ENCODE results near the gene MYD88. TPM values are rescaled to one million over a fixed set of nuclear protein-coding genes. Genes with fewer than 3 reads are reported as not detected.
A peak's percentile ranks its signal among the peaks of the same experiment; 100 is the strongest.
"Not testable (repeated sequence)": the region's sequence is repeated elsewhere in the genome, so short reads cannot be mapped to it uniquely, and the experiment has no call there.

MYD88 gene
- polyA plus RNA-seq, 3 donors, result 22.6 to 27.4 (median 25.0) TPM

DNA sequence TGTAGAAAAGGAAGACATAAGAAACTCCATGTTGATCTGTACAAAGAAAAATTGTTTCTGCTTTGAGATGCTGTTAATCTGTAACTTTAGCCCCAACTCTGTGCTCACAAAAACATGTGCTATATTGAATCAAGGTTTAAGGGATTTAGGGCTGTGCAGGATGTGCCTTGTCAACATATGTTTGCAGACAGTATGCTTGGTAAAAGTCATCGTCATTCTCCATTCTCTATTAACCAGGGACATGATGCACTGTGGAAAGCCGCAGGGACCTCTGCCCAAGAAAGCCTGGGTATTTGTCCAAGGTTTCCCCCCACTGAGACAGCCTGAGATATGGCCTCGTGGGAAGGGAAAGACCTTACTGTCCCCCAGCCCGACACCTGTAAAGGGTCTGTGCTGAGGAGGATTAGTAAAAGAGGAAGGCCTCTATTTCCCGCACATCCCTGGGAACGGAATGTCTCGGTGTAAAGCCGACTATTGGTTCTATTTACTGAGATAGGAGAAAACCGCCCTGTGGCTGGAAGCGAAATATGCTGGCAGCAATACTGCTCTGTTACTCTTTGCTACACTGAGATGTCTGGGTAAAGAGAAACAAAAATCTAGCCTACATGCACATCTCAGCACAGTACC, 3.8 kb upstream of the MYD88 start:
- DNase-seq (ENCODE audit: extremely low read depth in 1 of 11, low read depth in 9 of 11, low spot score in 4 of 11), result not testable (repeated sequence)

DNA sequence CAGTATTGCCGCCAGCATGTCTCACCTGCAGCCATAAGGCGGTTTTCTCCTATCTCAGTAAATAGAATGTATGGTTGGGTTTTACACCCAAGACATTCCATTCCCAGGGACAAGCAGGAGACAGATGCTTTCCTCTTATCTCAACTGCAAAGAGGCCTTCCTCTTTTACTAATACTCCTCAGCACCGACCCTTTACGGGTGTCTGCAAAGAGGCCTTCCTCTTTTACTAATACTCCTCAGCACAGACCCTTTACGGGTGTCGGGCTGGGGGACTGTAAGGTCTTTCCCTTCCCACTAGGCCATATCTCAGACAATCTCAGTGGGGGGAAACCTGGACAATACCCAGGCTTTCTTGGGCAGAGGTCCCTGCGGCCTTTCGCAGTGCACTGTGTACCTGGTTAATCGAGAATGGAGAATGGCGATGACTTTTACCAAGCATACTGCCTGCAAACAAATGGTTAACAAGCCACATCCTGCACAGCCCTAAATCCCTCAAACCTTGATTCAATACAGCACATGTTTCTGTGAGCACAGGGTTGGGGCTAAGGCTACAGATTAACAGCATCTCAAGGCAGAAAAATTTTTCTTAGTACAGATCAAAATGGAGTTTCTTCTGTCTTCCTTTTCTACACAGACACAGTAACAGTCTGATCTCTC, 2.7 kb upstream of the MYD88 start:
- not testable (repeated sequence) for DNase-seq (ENCODE audit: extremely low read depth in 1 of 11, low read depth in 9 of 11, low spot score in 4 of 11)

DNA sequence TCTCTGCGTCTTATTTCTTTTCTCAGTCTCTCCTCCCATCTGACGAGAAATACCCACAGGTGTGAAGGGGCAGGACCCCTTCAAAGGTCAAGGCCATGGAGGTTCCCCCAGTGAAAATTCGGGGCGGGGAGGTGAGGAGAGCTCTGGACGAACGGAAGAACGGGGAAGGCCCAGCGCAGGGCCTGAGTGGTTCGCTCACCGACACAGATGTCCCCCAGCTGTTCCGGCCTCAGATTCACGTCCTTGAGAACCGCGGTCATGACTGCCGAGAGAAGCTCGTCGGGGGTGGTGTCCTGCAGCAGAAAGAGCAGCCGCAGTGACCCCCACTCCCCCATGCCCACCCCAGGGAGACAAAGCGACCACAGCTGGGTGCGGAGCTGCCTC, 2.1 kb upstream of the MYD88 start:
- peak in 2 of 11 donors; percentile 24 to 25 for DNase-seq (ENCODE audit: extremely low read depth in 1 of 11, low read depth in 9 of 11, low spot score in 4 of 11)

DNA sequence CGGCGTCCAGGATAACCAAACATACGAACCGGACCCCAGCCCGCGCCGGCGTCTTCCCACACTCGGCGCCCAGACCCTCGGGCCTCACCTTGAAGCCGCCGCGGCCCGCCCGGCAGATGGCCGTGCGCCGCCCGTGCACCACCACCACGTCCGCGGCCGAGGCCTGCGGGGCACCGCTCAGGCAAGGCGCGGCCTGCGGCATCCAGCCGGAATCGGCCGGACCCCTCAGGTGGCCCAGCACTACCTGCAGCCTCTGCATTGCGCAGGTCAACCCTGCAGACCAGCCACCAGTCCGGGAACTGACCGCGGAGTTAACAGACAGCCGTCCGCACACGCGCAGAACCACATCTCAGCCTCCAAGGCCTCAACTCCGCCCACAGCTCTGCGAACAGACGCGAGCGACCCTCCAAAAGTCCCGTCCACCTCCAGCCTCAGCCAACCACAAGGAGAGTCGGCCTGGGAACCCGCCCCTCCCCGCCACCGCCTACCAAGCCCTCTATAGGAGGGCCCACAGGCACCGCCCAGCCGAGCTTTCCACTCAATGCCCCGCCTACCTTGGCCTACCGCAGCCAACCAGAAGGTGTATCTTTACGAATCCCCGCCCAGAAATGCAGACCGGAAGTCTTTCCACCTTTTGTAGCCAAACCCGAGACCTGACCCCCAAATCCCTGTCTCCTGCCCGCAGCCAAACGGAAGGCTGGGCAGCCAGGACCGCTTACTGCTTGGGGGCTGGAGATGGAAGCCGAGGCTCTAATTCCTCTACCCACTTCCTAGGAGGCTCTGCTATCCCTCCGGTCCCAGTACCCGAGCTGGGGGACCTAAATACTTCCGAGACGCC, 1.5 kb upstream of the MYD88 start, which contains the start of gene ACAA1:
Gene ACAA1 (minus strand): TSS at position 351 of the 838 bp plus-strand sequence. CDS start 92 bp downstream, at position 259.
- DNase-seq (ENCODE audit: extremely low read depth in 1 of 11, low read depth in 9 of 11, low spot score in 4 of 11), result peak; percentile 91 to 99 (median 98)

DNA sequence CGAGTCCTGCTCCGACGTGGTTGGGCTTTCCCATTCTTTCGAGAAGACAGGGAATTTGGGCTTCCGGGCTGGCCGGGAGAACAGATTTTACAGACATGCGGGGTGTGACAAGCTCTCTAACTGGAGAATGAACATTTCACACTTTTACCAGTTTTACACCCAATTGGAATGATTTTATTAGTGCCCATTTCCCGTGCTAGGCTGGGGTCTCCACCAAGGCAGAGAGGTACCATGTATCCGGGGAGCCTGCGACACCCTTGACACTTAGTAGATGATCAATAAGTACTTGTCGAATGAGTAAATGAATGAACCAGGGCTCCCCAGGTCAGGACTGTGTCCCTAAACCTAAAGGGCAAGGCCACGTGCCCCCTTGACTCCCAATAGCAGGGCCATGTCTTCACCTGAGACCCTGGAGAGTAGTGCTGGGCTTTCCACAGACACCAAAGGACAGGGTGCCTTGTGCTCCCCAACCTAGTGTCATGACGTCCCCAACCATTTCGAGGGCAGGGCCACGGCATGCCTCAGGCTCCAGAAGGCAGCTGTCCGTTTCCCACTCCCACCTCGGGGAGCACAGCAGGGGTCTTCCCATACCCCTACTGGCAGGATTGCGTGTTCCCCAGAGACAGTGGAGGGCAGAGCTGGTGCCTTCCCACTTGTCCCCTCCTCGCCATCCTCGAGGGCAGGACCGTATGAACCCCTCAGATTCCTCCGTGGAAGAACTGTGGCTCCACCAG, 679 bp upstream of the MYD88 start:
- no peak for DNase-seq (ENCODE audit: extremely low read depth in 1 of 11, low read depth in 9 of 11, low spot score in 4 of 11)

DNA sequence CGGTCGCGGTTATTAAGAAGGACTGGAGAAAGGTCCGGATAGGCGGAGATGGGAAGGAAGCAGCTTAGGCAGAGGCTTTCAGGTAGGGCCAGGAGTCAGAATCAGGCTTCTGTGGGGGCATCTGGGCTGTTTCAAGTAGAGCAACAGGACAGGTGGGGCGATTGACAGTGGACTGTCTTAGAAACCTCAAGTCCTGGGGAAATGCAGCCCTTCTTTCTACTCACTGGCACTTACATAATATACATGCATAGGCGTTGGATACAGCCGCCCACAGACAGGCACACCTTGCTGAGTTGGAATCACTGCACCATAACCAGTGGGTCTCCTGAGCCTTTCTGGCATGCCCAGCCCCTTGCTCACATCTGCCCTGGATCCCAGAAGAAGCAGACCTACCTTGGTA, 730 bp downstream of the MYD88 start:
- DNase-seq (ENCODE audit: extremely low read depth in 1 of 11, low read depth in 9 of 11, low spot score in 4 of 11), result no peak

DNA sequence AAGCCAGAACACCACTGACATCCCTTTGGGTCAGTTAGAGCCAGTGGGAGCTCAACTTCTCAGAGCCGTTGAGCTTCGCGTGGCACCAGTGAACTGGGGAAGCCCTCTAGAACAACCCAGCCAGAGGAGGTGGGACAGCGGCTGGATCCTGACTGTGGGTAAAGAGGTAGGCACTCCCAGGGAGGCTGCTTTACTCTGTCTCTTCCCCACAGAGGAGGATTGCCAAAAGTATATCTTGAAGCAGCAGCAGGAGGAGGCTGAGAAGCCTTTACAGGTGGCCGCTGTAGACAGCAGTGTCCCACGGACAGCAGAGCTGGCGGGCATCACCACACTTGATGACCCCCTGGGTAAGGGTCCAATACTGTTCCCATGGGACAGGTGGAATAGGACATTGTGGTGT, 1.2 kb downstream of the MYD88 start:
- DNase-seq (ENCODE audit: extremely low read depth in 1 of 11, low read depth in 9 of 11, low spot score in 4 of 11), result no peak

DNA sequence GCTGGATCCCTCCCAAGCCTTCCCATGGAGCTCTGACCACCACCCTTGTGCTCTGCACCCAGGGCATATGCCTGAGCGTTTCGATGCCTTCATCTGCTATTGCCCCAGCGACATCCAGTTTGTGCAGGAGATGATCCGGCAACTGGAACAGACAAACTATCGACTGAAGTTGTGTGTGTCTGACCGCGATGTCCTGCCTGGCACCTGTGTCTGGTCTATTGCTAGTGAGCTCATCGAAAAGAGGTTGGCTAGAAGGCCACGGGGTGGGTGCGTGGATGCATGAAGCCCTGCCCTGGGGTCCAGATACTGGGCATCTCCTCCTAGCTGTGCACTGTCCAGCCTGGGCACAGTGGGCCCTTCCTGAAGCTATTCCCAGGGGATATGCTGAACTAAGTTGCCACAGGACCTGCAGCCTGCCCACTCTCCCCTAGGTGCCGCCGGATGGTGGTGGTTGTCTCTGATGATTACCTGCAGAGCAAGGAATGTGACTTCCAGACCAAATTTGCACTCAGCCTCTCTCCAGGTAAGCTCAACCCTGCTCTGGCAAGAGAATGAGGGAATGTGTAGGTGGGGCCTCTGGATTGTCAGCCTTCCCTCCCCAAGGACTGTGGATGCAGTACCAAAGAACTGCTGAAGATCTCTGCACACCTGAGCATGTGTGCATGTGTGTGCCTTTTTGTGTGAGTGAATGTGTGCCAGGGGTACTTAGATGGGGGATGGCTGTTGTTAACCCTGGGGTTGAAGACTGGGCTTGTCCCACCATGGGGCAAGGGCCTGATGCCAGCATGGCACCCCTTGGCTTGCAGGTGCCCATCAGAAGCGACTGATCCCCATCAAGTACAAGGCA, 2.1 kb downstream of the MYD88 start:
- no peak for DNase-seq (ENCODE audit: extremely low read depth in 1 of 11, low read depth in 9 of 11, low spot score in 4 of 11)

DNA sequence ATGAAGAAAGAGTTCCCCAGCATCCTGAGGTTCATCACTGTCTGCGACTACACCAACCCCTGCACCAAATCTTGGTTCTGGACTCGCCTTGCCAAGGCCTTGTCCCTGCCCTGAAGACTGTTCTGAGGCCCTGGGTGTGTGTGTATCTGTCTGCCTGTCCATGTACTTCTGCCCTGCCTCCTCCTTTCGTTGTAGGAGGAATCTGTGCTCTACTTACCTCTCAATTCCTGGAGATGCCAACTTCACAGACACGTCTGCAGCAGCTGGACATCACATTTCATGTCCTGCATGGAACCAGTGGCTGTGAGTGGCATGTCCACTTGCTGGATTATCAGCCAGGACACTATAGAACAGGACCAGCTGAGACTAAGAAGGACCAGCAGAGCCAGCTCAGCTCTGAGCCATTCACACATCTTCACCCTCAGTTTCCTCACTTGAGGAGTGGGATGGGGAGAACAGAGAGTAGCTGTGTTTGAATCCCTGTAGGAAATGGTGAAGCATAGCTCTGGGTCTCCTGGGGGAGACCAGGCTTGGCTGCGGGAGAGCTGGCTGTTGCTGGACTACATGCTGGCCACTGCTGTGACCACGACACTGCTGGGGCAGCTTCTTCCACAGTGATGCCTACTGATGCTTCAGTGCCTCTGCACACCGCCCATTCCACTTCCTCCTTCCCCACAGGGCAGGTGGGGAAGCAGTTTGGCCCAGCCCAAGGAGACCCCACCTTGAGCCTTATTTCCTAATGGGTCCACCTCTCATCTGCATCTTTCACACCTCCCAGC, 2.9 kb downstream of the MYD88 start:
- no peak for DNase-seq (ENCODE audit: extremely low read depth in 1 of 11, low read depth in 9 of 11, low spot score in 4 of 11)

DNA sequence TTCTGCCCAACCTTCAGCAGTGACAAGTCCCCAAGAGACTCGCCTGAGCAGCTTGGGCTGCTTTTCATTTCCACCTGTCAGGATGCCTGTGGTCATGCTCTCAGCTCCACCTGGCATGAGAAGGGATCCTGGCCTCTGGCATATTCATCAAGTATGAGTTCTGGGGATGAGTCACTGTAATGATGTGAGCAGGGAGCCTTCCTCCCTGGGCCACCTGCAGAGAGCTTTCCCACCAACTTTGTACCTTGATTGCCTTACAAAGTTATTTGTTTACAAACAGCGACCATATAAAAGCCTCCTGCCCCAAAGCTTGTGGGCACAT, 3.5 kb downstream of the MYD88 start:
- no peak for DNase-seq (ENCODE audit: extremely low read depth in 1 of 11, low read depth in 9 of 11, low spot score in 4 of 11)

DNA sequence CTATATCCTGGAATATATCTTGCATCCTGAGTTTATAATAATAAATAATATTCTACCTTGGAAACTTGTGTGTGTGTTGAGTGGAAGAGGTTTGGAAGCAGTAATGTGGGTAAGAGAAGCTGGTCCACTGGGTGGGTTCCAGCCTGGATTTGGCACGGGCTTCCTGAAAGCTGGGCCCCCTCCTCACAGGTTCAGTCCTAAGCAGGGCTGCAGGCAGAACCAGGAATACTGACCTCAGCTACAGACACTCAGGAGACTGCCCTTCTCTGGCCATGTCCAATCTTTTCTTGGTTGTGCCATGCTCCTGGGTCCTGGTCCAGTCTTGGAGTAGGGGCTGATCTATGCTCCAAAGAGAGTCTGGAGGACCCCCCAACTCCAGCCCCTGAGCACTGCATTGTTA, 4.5 kb downstream of the MYD88 start:
- DNase-seq (ENCODE audit: extremely low read depth in 1 of 11, low read depth in 9 of 11, low spot score in 4 of 11), result no peak

DNA sequence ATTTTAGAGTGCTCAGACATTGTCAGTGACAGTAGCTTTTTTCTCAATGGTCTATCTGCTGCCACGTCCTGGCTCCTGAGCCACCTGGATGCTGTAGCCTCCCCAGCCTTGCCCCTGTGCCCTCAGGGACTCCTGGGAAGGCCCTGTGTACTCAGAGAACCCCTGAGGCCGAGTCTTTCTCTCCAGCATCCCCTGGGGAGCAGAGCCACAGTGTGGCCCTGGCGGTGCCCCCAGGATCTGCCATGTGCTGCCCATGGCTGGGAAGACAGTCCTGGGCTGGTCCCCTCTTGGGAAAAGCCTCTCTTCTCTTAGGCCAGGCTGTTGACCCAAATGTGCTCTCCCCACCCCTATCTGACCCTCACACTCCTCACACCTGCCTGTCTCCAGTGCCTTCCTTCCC, 5.0 kb downstream of the MYD88 start:
- DNase-seq (ENCODE audit: extremely low read depth in 1 of 11, low read depth in 9 of 11, low spot score in 4 of 11), result no peak

DNA sequence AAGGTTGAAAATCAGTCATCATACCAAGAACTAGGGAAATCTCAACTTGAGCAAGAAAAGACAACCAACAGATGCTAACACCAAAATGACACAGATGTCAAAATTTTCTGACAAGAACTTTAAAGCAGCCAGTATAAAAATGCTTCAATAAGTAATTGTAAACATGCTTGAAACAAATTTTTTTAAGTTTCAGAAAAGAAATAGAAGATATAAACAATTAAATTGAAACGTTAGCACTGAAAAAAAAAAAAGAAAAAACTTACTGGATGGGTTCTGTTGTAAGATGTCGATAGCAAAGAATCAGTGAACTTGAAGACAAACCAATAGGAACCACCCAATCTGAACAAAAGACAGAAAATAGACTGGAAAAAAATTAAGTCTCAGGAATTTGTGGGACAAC, 8.0 kb downstream of the MYD88 start:
- no peak for DNase-seq (ENCODE audit: extremely low read depth in 1 of 11, low read depth in 9 of 11, low spot score in 4 of 11)

DNA sequence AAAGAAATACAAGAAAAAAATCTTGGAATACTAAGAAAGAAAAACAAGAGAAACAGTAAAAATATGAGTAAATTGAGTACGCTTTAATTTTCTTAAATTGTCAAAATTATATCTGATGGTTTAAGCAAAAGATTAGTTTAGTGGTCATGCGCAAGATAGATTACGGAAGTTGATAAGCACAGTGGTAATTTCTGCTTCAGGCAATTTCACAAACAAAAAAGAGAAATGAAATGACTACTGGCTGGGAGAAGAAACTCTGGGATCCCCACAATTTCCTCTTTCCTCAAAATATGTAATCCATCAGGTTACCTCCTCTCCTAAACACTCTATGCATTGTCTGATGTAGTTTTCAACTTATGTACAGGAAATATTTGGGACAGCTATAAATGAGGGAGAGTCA, 9.0 kb downstream of the MYD88 start:
- DNase-seq (ENCODE audit: extremely low read depth in 1 of 11, low read depth in 9 of 11, low spot score in 4 of 11), result no peak

DNA sequence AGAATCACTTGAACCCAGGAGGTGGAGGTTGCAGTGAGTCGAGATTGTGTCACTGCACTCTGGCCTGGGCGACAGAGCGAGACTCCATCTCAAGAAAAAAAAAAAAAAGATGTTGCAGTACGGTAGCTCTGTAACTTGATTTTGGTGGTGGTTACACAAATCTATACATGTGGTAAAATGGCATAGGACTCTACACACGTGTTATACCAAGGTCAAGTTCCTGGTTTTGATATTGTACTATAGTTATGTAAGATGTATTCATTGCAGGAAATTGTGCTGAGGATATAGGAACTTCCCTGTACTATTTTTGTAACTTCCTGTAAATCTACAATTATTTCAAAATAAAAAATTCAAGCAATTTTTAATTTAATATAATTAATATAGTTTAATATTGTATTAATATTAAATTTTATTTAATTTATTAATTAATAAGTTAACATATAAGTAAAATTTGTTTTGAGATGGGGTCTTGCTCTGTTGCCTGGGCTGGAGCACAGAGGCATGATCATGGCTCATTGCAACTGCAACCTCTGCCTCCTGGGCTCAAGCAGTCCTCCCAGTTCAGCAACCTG, 9.9 kb downstream of the MYD88 start:
- DNase-seq (ENCODE audit: extremely low read depth in 1 of 11, low read depth in 9 of 11, low spot score in 4 of 11), result no peak

DNA sequence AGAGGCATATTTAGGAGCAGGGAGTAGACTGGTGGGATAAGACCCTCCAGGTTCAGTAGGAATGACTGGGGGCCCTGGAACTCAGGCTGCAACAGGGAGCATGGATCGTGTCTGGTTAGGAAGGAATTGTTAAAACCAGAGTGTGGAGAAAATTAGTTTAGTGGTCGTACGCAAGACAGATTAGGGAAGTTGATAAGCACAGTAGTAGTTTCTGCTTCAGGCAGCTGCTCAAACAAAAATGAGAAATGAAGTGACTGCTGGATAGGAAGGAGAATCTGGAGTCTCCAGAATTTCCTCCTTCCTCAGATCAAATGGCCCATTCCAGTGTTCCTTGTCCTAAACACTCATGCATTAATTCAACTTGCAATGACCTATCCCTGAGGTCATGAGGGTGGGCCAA, 11.2 kb downstream of the MYD88 start:
- DNase-seq (ENCODE audit: extremely low read depth in 1 of 11, low read depth in 9 of 11, low spot score in 4 of 11), result no peak

DNA sequence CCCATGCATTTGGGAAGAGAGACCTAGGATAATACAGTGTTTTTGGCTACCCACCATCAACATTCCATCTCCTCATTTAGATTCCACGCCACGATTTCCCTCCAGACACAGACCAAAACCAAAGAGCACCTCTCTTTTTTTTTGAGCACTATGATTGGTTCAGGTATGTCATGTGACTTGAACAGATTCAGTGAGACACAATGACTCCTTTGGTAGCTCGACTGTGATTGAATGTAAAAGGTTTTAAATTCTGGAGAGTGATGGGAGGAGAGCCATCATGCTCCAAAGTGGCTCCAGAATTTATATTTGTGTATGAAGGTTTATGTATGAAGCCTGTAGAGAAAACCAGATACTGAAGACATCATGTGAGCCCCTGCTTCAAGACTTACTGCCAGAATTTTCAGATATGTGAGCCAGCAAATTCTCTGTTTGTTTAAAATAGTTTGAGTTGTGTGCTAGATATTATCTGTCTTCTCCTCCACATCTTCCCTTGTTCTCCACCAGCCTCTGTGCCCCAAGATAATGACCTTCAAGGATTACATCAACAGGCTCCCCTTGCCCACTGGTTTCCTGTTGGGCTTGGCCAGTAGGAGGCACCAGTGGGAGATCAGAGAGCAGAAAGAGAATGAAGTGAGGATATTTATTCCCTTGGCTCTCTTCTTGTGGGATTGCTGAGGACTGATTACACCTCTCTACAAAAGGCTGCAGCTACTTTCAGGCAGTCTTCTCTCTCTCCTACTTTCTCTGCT, 12.5 kb downstream of the MYD88 start:
- DNase-seq (ENCODE audit: extremely low read depth in 1 of 11, low read depth in 9 of 11, low spot score in 4 of 11), result no peak
